GM12801 (cell line): Measurements from ENCODE around the gene THAP4.

Source experiments
- TF ChIP-seq, protein P1 (sequence below): IDR thresholded peaks from one replicate; pipeline ENCODE4 v1.5.1; 2011; ENCODE audit warnings: control low read depth; ENCODE audit not compliant: insufficient read length; ENCODE audit errors: extremely low read depth

The THAP4 gene

GRCh38 chr2:241618296-241618805, 18.6 kb downstream of the THAP4 start:
- TF ChIP-seq, protein P1, sequence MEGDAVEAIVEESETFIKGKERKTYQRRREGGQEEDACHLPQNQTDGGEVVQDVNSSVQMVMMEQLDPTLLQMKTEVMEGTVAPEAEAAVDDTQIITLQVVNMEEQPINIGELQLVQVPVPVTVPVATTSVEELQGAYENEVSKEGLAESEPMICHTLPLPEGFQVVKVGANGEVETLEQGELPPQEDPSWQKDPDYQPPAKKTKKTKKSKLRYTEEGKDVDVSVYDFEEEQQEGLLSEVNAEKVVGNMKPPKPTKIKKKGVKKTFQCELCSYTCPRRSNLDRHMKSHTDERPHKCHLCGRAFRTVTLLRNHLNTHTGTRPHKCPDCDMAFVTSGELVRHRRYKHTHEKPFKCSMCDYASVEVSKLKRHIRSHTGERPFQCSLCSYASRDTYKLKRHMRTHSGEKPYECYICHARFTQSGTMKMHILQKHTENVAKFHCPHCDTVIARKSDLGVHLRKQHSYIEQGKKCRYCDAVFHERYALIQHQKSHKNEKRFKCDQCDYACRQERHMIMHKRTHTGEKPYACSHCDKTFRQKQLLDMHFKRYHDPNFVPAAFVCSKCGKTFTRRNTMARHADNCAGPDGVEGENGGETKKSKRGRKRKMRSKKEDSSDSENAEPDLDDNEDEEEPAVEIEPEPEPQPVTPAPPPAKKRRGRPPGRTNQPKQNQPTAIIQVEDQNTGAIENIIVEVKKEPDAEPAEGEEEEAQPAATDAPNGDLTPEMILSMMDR: no peak

DNA sequence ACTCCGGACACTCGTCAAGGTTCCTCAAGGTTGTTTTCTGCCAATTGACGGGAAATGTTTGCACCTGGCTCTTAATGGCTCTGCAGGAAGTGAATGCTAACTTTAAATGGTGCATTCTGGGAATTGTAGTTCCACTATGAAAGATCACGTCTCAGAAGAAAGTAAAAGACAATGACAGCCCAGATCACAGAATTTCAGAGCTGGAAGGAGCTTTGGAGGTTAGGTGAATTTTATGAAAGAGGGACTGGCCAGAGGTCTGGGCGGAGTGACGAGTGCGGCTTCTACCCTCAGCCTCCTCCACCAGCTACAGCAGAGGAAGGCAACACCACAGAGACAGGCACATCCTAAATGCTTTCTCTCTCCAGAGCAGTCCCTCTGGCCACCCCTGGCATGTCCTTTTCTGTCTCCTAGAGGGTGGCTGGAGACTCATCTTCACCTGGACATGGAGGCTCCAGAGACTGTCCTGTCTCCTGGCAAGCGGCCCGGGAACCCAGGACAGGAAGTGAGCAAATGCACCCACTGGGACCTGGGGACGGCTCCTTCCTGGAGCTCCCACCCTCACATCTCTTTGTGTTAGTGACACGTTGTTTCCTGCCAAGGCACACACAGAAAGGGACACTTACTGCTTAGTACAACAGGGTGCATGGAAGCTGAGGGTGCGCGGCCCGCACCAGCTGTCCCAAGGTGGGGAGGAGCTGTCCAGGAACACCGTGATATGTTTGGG, 19.4 kb downstream of the THAP4 start:
- TF ChIP-seq, protein P1: no peak

GRCh38 chr2:241616168-241617125, 20.5 kb downstream of the THAP4 start:
- TF ChIP-seq, protein P1: no peak

GRCh38 chr2:241615522-241616052, 21.4 kb downstream of the THAP4 start:
- TF ChIP-seq, protein P1: no peak

DNA sequence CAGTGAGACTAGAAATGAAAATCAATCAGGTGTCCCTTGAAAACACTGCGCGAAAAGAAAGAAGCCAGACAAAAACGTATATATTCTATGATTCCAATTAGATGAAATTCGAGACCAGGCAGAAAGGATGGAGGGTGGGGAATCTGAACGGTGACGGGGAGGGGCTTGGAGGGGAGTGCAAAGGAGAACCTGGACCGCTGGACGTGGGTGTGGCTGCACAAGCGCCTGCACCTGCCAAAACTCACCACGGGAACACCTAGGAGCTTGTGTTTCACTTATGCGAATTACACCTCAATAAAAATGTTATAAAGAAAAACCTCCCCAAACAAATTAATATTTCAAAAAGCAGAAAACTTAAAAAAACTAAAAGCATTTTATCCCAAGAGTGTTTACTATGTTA, 21.9 kb downstream of the THAP4 start:
- TF ChIP-seq, protein P1: no peak

GRCh38 chr2:241613017-241613780, 23.8 kb downstream of the THAP4 start:
- TF ChIP-seq, protein P1: no peak
